ENCODE data around the gene IGLL1. TPM values are rescaled to one million over a fixed set of nuclear protein-coding genes. Genes with fewer than 3 reads are reported as not detected.

Gene IGLL1
- total RNA-seq, 1 experiment from 2014 or later = not detected

DNA sequence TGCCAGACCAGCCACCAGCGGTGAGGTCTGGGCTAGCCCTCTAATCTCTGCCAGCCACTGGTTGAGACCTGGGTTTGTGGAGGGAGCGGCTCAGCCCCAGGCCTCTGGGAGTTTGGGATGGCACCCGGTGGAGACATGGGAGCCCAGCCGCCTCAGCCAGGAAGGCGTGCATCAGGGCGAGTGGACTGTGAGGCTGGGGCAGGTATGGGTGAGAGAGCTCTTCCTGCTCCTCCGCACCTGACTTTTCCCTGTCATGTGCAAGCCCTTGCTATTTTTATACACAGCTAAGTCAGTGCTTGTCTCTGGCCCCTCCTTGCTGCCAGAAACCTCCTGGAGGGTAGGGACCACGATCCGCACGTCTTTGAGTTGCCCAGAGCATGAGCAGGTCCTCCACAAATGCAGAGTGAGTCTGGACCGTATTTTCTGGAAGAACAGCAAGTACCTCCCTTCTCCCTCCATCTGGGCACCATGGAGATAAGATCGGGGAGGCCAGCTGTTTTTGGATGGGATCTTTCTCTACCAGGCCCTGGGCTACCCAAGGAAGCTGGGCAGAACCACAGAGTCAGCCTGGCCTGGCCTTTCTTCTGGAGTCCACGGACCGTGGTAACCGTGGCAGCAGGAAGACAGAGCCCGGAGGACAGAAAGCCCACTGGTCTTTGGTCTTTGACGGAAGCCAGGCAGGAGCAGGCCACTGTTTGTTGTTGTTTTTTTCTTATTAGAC is 53.3 kb downstream of the IGLL1 start:
- Mint-ChIP-seq H3K36me3 (ENCODE audit: insufficient read depth, unreplicated experiment) (no peaks in the 10 kb centered on the region), H3K9me3 (ENCODE audit: unreplicated experiment) (no peaks in the 10 kb centered on the region), H3K27ac (ENCODE audit: unreplicated experiment) (no peak overlapping the region), H3K4me3 (ENCODE audit: unreplicated experiment) (no peak overlapping the region), H3K4me1 (ENCODE audit: low read depth, unreplicated experiment) (peaks cover 6% of the 10 kb centered on the region), H3K27me3 (ENCODE audit: insufficient read depth, unreplicated experiment) (no peaks in the 10 kb centered on the region)
- Histone ChIP-seq H3K27me3 (replicated peaks; ENCODE audit: control insufficient read depth, insufficient read depth, low read length) (no peaks in the 10 kb centered on the region), H3K36me3 (ENCODE audit: control insufficient read depth, insufficient read depth, low read length) (no peaks in the 10 kb centered on the region), H3K4me3 (ENCODE audit: low read depth, low read length) (no peak overlapping the region), H3K4me1 (peaks cover 15% of the 10 kb centered on the region; the same call in 1 of the 2 replicates), H3K9me3 (no peaks in the 10 kb centered on the region)
- no TSS peak for BruUV-seq (replicated peaks)
- intact Hi-C loops (cut with micrococcal nuclease; ENCODE audit: unreplicated experiment) = no loop called here
- POLR2A ChIA-PET = no interaction called here
- CTCF ChIA-PET = no interaction called here
- TF ChIP-seq, protein P1, sequence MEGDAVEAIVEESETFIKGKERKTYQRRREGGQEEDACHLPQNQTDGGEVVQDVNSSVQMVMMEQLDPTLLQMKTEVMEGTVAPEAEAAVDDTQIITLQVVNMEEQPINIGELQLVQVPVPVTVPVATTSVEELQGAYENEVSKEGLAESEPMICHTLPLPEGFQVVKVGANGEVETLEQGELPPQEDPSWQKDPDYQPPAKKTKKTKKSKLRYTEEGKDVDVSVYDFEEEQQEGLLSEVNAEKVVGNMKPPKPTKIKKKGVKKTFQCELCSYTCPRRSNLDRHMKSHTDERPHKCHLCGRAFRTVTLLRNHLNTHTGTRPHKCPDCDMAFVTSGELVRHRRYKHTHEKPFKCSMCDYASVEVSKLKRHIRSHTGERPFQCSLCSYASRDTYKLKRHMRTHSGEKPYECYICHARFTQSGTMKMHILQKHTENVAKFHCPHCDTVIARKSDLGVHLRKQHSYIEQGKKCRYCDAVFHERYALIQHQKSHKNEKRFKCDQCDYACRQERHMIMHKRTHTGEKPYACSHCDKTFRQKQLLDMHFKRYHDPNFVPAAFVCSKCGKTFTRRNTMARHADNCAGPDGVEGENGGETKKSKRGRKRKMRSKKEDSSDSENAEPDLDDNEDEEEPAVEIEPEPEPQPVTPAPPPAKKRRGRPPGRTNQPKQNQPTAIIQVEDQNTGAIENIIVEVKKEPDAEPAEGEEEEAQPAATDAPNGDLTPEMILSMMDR (IDR thresholded peaks at IDR 0.05; ENCODE audit: insufficient read depth in 1 of 2, low read depth in 1 of 2, low read length in 1 of 2, severe bottlenecking in 1 of 2, unreplicated experiment in 1 of 2) = no peak
- no peak for DNase-seq

DNA sequence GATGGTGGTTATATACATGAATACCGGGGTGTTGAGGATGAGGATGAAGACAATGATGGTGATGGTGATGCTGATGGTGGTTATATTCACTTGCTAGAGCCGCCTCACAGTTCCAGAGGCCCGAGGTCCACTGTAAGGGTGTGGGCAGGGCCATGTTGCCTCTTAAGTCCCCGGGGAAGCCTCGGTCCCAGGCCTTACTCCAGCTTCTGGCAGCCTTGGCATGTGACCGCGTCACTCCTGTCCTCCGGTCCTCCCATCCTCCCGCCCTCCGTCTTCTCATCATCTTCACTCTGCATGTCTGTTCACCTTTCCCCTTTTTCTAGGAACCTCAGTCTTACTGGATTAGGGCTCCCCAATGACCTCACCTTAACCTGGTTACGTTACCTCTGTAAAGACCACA is 54.6 kb downstream of the IGLL1 start:
- intact Hi-C loops (cut with micrococcal nuclease; ENCODE audit: unreplicated experiment) = no loop called here
- H3K4me3 Mint-ChIP-seq (ENCODE audit: unreplicated experiment) = no peak overlapping the region
- peaks cover 6% of the 10 kb centered on the region for H3K4me1 Mint-ChIP-seq (ENCODE audit: low read depth, unreplicated experiment)
- H3K36me3 Mint-ChIP-seq (ENCODE audit: insufficient read depth, unreplicated experiment) = no peaks in the 10 kb centered on the region
- H3K27me3 Mint-ChIP-seq (ENCODE audit: insufficient read depth, unreplicated experiment) = no peaks in the 10 kb centered on the region
- Histone ChIP-seq H3K9me3 (no peaks in the 10 kb centered on the region), H3K4me1 (peaks cover 21% of the 10 kb centered on the region), H3K4me3 (ENCODE audit: low read depth, low read length) (no peak overlapping the region), H3K27me3 (replicated peaks; ENCODE audit: control insufficient read depth, insufficient read depth, low read length) (no peaks in the 10 kb centered on the region), H3K36me3 (ENCODE audit: control insufficient read depth, insufficient read depth, low read length) (no peaks in the 10 kb centered on the region)
- POLR2A ChIA-PET = no interaction called here
- CTCF ChIA-PET = no interaction called here
- BruUV-seq (replicated peaks) = no TSS peak
- no peaks in the 10 kb centered on the region for H3K9me3 Mint-ChIP-seq (ENCODE audit: unreplicated experiment)
- H3K27ac Mint-ChIP-seq (ENCODE audit: unreplicated experiment) = no peak overlapping the region
- TF ChIP-seq, protein P1 (IDR thresholded peaks at IDR 0.05; ENCODE audit: insufficient read depth in 1 of 2, low read depth in 1 of 2, low read length in 1 of 2, severe bottlenecking in 1 of 2, unreplicated experiment in 1 of 2) = no peak
- no peak for DNase-seq

DNA sequence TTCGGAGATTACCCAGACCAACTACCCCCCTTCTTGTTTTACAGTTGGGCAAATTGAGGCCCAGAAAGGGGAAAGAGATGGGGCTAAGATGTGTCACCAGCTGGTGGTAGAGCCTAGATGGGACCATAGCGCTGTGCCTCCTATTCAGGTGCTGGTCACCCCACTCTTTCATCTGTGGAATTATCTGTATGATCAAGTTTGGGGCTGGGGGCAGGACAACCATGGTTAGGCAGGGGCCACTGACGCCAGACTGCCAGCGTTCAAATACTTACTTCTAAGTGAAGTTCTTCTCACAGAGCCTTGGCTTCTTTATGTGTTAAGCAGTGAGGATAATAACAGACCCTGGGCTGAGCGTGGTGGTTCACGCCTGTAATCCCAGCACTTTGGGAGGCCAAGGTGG is 55.9 kb downstream of the IGLL1 start:
- DNase-seq = no peak
- Mint-ChIP-seq H3K4me3 (ENCODE audit: unreplicated experiment) (no peak overlapping the region), H3K27me3 (ENCODE audit: insufficient read depth, unreplicated experiment) (no peaks in the 10 kb centered on the region), H3K27ac (ENCODE audit: unreplicated experiment) (no peak overlapping the region), H3K4me1 (ENCODE audit: low read depth, unreplicated experiment) (peaks cover 4% of the 10 kb centered on the region), H3K36me3 (ENCODE audit: insufficient read depth, unreplicated experiment) (no peaks in the 10 kb centered on the region), H3K9me3 (ENCODE audit: unreplicated experiment) (no peaks in the 10 kb centered on the region)
- no peaks in the 10 kb centered on the region for H3K27me3 ChIP-seq (replicated peaks; ENCODE audit: control insufficient read depth, insufficient read depth, low read length)
- TF ChIP-seq, protein P1 (IDR thresholded peaks at IDR 0.05; ENCODE audit: insufficient read depth in 1 of 2, low read depth in 1 of 2, low read length in 1 of 2, severe bottlenecking in 1 of 2, unreplicated experiment in 1 of 2) = no peak
- BruUV-seq (replicated peaks) = no TSS peak
- peaks cover 27% of the 10 kb centered on the region for H3K4me1 ChIP-seq
- ChIA-PET POLR2A (no interaction called here), CTCF (interaction anchor here (2.7 kb wide), 1 partner anchor 138 kb away, joined by 6 read pairs; no protein-coding TSS in a partner anchor)
- intact Hi-C loops (cut with micrococcal nuclease; ENCODE audit: unreplicated experiment) = no loop called here
- no peak overlapping the region for H3K4me3 ChIP-seq (ENCODE audit: low read depth, low read length)
- H3K36me3 ChIP-seq (ENCODE audit: control insufficient read depth, insufficient read depth, low read length) = no peaks in the 10 kb centered on the region
- no peaks in the 10 kb centered on the region for H3K9me3 ChIP-seq

Data from Caco-2 (cell line).